ENCODE data around the gene BCL2L12. TPM values are rescaled to one million over a fixed set of nuclear protein-coding genes. Genes with fewer than 3 reads are reported as not detected.
A peak's percentile ranks its signal among the peaks of the same experiment; 100 is the strongest.

The BCL2L12 gene
- total RNA-seq, 2 donors from 2014 or later = 17.4 to 60.9 TPM

GRCh38 chr19:49663224-49663623, 2.5 kb upstream of the BCL2L12 start:
- peaks cover 4% of the 10 kb centered on the region for H3K36me3 ChIP-seq

GRCh38 chr19:49664171-49665035, 1.3 kb upstream of the BCL2L12 start:
- H3K36me3 ChIP-seq = no peaks in the 10 kb centered on the region
- peak overlapping the region; percentile 85 to 100 for H3K9ac ChIP-seq (ENCODE audit: low read depth in 2 of 2, low read length in 2 of 2)
- H3K9me3 ChIP-seq = no peaks in the 10 kb centered on the region
- peaks cover 12% of the 10 kb centered on the region for H3K4me1 ChIP-seq
- TF ChIP-seq, protein P1, sequence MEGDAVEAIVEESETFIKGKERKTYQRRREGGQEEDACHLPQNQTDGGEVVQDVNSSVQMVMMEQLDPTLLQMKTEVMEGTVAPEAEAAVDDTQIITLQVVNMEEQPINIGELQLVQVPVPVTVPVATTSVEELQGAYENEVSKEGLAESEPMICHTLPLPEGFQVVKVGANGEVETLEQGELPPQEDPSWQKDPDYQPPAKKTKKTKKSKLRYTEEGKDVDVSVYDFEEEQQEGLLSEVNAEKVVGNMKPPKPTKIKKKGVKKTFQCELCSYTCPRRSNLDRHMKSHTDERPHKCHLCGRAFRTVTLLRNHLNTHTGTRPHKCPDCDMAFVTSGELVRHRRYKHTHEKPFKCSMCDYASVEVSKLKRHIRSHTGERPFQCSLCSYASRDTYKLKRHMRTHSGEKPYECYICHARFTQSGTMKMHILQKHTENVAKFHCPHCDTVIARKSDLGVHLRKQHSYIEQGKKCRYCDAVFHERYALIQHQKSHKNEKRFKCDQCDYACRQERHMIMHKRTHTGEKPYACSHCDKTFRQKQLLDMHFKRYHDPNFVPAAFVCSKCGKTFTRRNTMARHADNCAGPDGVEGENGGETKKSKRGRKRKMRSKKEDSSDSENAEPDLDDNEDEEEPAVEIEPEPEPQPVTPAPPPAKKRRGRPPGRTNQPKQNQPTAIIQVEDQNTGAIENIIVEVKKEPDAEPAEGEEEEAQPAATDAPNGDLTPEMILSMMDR (IDR thresholded peaks at IDR 0.05) = no peak
- intact Hi-C loops (cut with DNase I) = no loop called here
- DNase-seq = peak; percentile 97
- H3K27me3 ChIP-seq = no peaks in the 10 kb centered on the region
- H3K4me3 ChIP-seq = peak overlapping the region; percentile 60
- H3K27ac ChIP-seq = peak overlapping the region; percentile 91

More at GRCh38 chr19:49663224-49663623, 2.5 kb upstream of the BCL2L12 start:
- DNase-seq = no peak
- Histone ChIP-seq H3K27me3 (no peaks in the 10 kb centered on the region), H3K9me3 (no peaks in the 10 kb centered on the region), H3K9ac (ENCODE audit: low read depth in 2 of 2, low read length in 2 of 2) (no peak overlapping the region), H3K4me1 (peaks cover 12% of the 10 kb centered on the region), H3K4me3 (no peak overlapping the region), H3K27ac (no peak overlapping the region)
- intact Hi-C loops (cut with DNase I) = no loop called here
- TF ChIP-seq, protein P1 (IDR thresholded peaks at IDR 0.05) = no peak

- intact Hi-C loops (cut with DNase I) = no loop called here
- Histone ChIP-seq H3K9ac (ENCODE audit: low read depth in 2 of 2, low read length in 2 of 2) (peak overlapping the region; percentile 85 to 100), H3K27ac (peak overlapping the region; percentile 91), H3K4me1 (peaks cover 12% of the 10 kb centered on the region), H3K4me3 (peak overlapping the region; percentile 60), H3K27me3 (no peaks in the 10 kb centered on the region), H3K9me3 (no peaks in the 10 kb centered on the region), H3K36me3 (no peaks in the 10 kb centered on the region)
- DNase-seq = no peak
- TF ChIP-seq, protein P1 (IDR thresholded peaks at IDR 0.05) = no peak
These were observed 740 bp upstream of the BCL2L12 start for GRCh38 chr19:49665036-49665350.

DNA sequence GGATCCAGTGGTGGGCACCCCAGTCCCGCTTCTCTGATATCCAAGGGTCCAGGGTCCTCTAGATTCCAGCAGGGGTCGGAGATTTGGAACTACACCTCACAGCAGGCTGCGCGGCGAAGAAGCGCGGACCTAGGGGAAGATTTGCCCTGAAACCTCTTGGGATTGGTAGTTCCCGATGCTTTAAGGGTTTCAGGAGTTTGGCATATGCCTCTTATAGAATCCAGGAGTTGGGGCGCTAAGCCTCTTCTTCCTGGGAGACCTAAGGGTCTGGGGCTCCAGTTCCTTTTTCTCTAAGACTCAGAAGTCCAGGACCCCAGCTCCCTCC, 349 bp downstream of the BCL2L12 start:
- H3K27me3 ChIP-seq = no peaks in the 10 kb centered on the region
- H3K27ac ChIP-seq = peak overlapping the region; percentile 91
- no peak for DNase-seq
- peak overlapping the region; percentile 74 to 100 for H3K9ac ChIP-seq (ENCODE audit: low read depth in 2 of 2, low read length in 2 of 2)
- intact Hi-C loops (cut with DNase I) = no loop called here
- TF ChIP-seq, protein P1 (IDR thresholded peaks at IDR 0.05) = no peak
- H3K36me3 ChIP-seq = no peaks in the 10 kb centered on the region
- H3K4me1 ChIP-seq = peaks cover 12% of the 10 kb centered on the region
- no peaks in the 10 kb centered on the region for H3K9me3 ChIP-seq
- peak overlapping the region; percentile 60 for H3K4me3 ChIP-seq

- intact Hi-C loops (cut with DNase I) = no loop called here
- TF ChIP-seq, protein P1 (IDR thresholded peaks at IDR 0.05) = no peak
- no peak overlapping the region for H3K9ac ChIP-seq (ENCODE audit: low read depth in 2 of 2, low read length in 2 of 2)
These were observed 1.7 kb downstream of the BCL2L12 start for GRCh38 chr19:49667473-49667872.

More at GRCh38 chr19:49667473-49667872, 1.7 kb downstream of the BCL2L12 start:
- H3K27me3 ChIP-seq = no peaks in the 10 kb centered on the region
- no peak for DNase-seq
- no peaks in the 10 kb centered on the region for H3K36me3 ChIP-seq
- H3K9me3 ChIP-seq = no peaks in the 10 kb centered on the region
- H3K4me3 ChIP-seq = no peak overlapping the region
- H3K27ac ChIP-seq = no peak overlapping the region
- peaks cover 12% of the 10 kb centered on the region for H3K4me1 ChIP-seq
